ENCODE data around the gene GRHL1. TPM values are rescaled to one million over a fixed set of nuclear protein-coding genes. Genes with fewer than 3 reads are reported as not detected.

The GRHL1 gene
- total RNA-seq, 1 experiment from 2014 or later, result 10.3 TPM

DNA sequence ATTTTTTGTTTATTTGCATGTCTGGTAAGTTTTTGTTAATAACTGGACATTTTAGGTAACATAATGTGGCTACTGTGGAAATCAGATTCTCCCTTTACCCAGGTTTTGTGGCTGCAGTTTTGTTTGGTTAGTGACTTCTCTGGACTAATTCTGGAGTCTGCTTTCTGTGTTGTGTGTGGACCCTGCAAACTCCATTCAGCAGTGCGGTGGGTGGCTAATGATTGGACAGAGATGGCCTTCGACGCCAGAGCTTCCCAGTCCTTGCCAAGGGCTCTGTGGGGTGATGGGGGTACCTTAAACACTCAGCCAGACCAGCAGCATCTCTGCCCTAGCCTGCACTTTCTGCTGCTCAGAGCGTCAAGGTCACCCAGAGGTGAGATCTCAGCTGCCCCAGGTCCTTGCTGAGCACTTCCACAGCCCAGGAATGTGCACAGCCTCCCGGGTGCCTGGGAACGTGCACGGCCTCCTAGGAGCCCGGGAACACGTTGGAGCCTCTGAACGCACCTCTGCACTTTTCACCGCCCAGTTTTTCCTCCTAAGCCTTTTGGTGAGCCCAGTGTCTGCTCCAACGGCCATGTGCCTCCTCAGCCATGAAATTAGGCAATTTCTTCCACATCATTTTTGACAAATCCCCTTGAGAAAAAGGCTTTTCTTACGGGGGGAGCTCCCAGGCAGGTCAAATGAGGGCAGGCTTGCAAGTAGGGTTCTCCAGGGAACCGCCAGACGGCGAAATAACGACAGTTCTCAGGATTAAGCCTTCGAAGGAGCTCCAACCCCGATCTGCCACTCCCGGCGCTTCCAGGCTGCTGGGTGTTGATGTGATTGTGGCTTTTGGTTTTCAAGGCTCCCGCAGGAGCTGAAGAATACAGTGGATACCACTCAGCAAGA, 56.7 kb downstream of the GRHL1 start:
- Histone ChIP-seq H3K4me2 (ENCODE audit: low read length) (no peak overlapping the region), H3F3A (ENCODE audit: low read length, unreplicated experiment) (no peaks in the 10 kb centered on the region), H3K9me2 (replicated peaks; ENCODE audit: low read length) (no peaks in the 10 kb centered on the region), H2AFZ (ENCODE audit: low read length) (no peak overlapping the region), H4K20me1 (ENCODE audit: low read length) (no peaks in the 10 kb centered on the region), H3K4me3 (ENCODE audit: low read length) (no peak overlapping the region), H3K27ac (ENCODE audit: low read length) (no peak overlapping the region), H3K4me1 (ENCODE audit: insufficient read depth, low read length) (peaks cover 9% of the 10 kb centered on the region; the same call in 1 of the 2 replicates), H3K27me3 (ENCODE audit: low read length) (no peaks in the 10 kb centered on the region), H3K9ac (ENCODE audit: low read length) (no peak overlapping the region), H3K36me3 (ENCODE audit: low read depth, low read length) (no peaks in the 10 kb centered on the region), H3K9me3 (ENCODE audit: low read length) (no peaks in the 10 kb centered on the region), H3K79me2 (ENCODE audit: low read length) (no peaks in the 10 kb centered on the region)
- no peak for TF ChIP-seq EZH2 (IDR thresholded peaks at IDR 0.05; ENCODE audit: low read length, unreplicated experiment)
- TF ChIP-seq CTCF (conservative IDR thresholded peaks at IDR 0.05; ENCODE audit: low read depth, low read length), result no peak
- no peak for TF ChIP-seq EZH2phosphoT487 (IDR thresholded peaks at IDR 0.05; ENCODE audit: borderline replicate concordance, low read length)
- ChIA-PET CTCF (interaction anchor here (0.6 kb wide), 1 partner anchor 40 kb away, joined by 5 read pairs; no protein-coding TSS in a partner anchor), POLR2A (ENCODE audit: unreplicated experiment) (interaction anchor here (0.6 kb wide), 1 partner anchor 1060 kb away, joined by 3 read pairs; no protein-coding TSS in a partner anchor)
- DNase-seq (no peak), ATAC-seq (no peak)
- no TSS peak for BruUV-seq (replicated peaks)
- intact Hi-C loops (cut with micrococcal nuclease), result no loop called here

DNA sequence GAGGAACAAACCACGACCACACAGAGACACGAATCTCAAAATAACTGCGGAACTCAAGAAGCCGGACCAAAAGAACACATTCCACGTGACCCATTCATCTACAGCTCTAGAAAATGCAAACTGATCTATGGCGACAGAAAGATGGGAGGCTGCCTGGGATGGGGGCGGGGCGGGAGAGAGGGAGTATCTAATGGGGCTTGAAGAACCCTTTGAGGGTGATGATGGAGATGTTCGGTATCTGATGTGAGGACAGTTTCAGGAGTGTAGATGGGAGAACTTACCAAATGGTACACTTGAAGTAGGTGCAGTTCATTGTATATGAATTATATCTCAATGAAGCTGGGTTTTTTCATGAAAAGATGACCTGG, 57.3 kb downstream of the GRHL1 start:
- no peak overlapping the region for H3K9ac ChIP-seq (ENCODE audit: low read length)

More for the DNA sequence above, 57.3 kb downstream of the GRHL1 start:
- no peaks in the 10 kb centered on the region for H3K27me3 ChIP-seq (ENCODE audit: low read length)
- no peak overlapping the region for H2AFZ ChIP-seq (ENCODE audit: low read length)
- no peaks in the 10 kb centered on the region for H3K79me2 ChIP-seq (ENCODE audit: low read length)
- H3K4me3 ChIP-seq (ENCODE audit: low read length), result no peak overlapping the region
- no peak for ATAC-seq
- no peaks in the 10 kb centered on the region for H3K9me3 ChIP-seq (ENCODE audit: low read length)
- H3K9me2 ChIP-seq (replicated peaks; ENCODE audit: low read length), result no peaks in the 10 kb centered on the region
- intact Hi-C loops (cut with micrococcal nuclease), result no loop called here
- no peak overlapping the region for H3K27ac ChIP-seq (ENCODE audit: low read length)
- no peaks in the 10 kb centered on the region for H3F3A ChIP-seq (ENCODE audit: low read length, unreplicated experiment)
- peaks cover 9% of the 10 kb centered on the region; the same call in 1 of the 2 replicates for H3K4me1 ChIP-seq (ENCODE audit: insufficient read depth, low read length)
- no peak for DNase-seq
- H3K4me2 ChIP-seq (ENCODE audit: low read length), result no peak overlapping the region
- ChIA-PET POLR2A (ENCODE audit: unreplicated experiment) (interaction anchor here (0.6 kb wide), 1 partner anchor 1059 kb away, joined by 3 read pairs; no protein-coding TSS in a partner anchor), CTCF (interaction anchor here (0.6 kb wide), 1 partner anchor 39 kb away, joined by 5 read pairs; no protein-coding TSS in a partner anchor)
- BruUV-seq (replicated peaks), result no TSS peak
- no peaks in the 10 kb centered on the region for H3K36me3 ChIP-seq (ENCODE audit: low read depth, low read length)
- H4K20me1 ChIP-seq (ENCODE audit: low read length), result no peaks in the 10 kb centered on the region
- TF ChIP-seq EZH2phosphoT487 (IDR thresholded peaks at IDR 0.05; ENCODE audit: borderline replicate concordance, low read length) (no peak), EZH2 (IDR thresholded peaks at IDR 0.05; ENCODE audit: low read length, unreplicated experiment) (no peak), CTCF (conservative IDR thresholded peaks at IDR 0.05; ENCODE audit: low read depth, low read length) (no peak)

Measured in PC-3 (cell line).